HEK293 (cell line): ENCODE data around the gene FGF19.

Experiments used
- CTCF ChIP-seq: fragments of 450-650 bp; formaldehyde crosslinking; IDR thresholded peaks from 2 replicates; pipeline ENCODE4 v1.5.1; 2016; ENCODE audit warnings: missing biosample characterization, missing genetic modification characterization
- REST ChIP-seq: fragments of 450-650 bp; formaldehyde crosslinking; IDR thresholded peaks from 2 replicates; pipeline ENCODE4 v1.5.1; 2016; ENCODE audit warnings: missing biosample characterization, missing genetic modification characterization
- ZNF624 ChIP-seq: fragments of 450-650 bp; formaldehyde crosslinking; IDR thresholded peaks from 2 replicates; pipeline ENCODE4 v1.5.1; 2017; ENCODE audit warnings: missing biosample characterization, missing genetic modification characterization

GRCh38 chr11:69746752-69747742 is 43.2 kb upstream of the FGF19 start:
- TF ChIP-seq CTCF (tag by site-specific recombination) (no peak), ZNF624 (no peak), REST (tag by site-specific recombination) (no peak)
